Common myeloid progenitor, CD34-positive (primary cell): ENCODE measurements around the gene ADCY9.
"Not testable (repeated sequence)": the region's sequence is repeated elsewhere in the genome, so short reads cannot be mapped to it uniquely, and the experiment has no call there.

Experiments used
- CTCF ChIA-PET: fragments of 350-600 bp; sonication (Branson Sonifier 250); formaldehyde crosslinking; loops from one replicate; lab custom pipeline; 2021; ENCODE audit warnings: antibody characterized with exemption; lab: Charles Lee
- POLR2A ChIA-PET: fragments of 350-600 bp; sonication (Branson Sonifier 250); formaldehyde crosslinking; loops from one replicate; lab custom pipeline; 2021; ENCODE audit warnings: antibody characterized with exemption; lab: Charles Lee
- DNase-seq, 3 donors: peaks; one replicate each; pipeline versions ENCODE4 v3.0.0 to v3.0.0-alpha.2; 2013
- H3K27ac ChIP-seq, 2 experiments: 1 replicate in 1 of 2; 2 replicates in 1 of 2; pipeline ENCODE4 v1.7.0; 2013; ENCODE audit warnings: inconsistent platforms in 2 of 2, low read length in 2 of 2, mild to moderate bottlenecking in 2 of 2, low read depth in 1 of 2, moderate library complexity in 1 of 2; ENCODE audit not compliant: severe bottlenecking in 2 of 2, insufficient read depth in 1 of 2, poor library complexity in 1 of 2
- H3K27me3 ChIP-seq, 5 experiments: replicated peaks in 2 of 5; 1 replicate in 3 of 5; 2 replicates in 2 of 5; pipeline versions ENCODE4 v1.6.1 to v1.7.0; 2013; ENCODE audit warnings: low read length in 4 of 5, mild to moderate bottlenecking in 2 of 5, moderate library complexity in 2 of 5, inconsistent platforms in 1 of 5; ENCODE audit not compliant: insufficient read depth in 5 of 5, control insufficient read depth in 4 of 5
- H3K36me3 ChIP-seq, 4 experiments: 1 replicate in 2 of 4; 2 replicates in 2 of 4; pipeline versions ENCODE4 v1.6.1 to v1.7.0; 2013; ENCODE audit warnings: low read length in 3 of 4, control low read depth in 1 of 4, mild to moderate bottlenecking in 1 of 4; ENCODE audit not compliant: control insufficient read depth in 4 of 4, insufficient read depth in 4 of 4
- H3K4me1 ChIP-seq, 4 experiments: 1 replicate in 3 of 4; 2 replicates in 1 of 4; pipeline versions ENCODE4 v1.6.1 to v1.7.1; 2013; ENCODE audit warnings: low read length in 3 of 4, mild to moderate bottlenecking in 3 of 4, control low read depth in 1 of 4, inconsistent platforms in 1 of 4, moderate library complexity in 1 of 4; ENCODE audit not compliant: control insufficient read depth in 4 of 4, insufficient read depth in 4 of 4; ENCODE audit errors: control extremely low read depth in 1 of 4
- H3K4me3 ChIP-seq, 7 experiments: 1 replicate in 4 of 7; 2 replicates in 3 of 7; pipeline versions ENCODE4 v1.5.1 to v1.7.0; 2013; ENCODE audit warnings: mild to moderate bottlenecking in 7 of 7, low read length in 6 of 7, moderate library complexity in 6 of 7, inconsistent platforms in 2 of 7, low read depth in 2 of 7, control low read depth in 1 of 7; ENCODE audit not compliant: insufficient read depth in 4 of 7, control insufficient read depth in 1 of 7; ENCODE audit errors: extremely low read depth in 1 of 7
- H3K9me3 ChIP-seq, 5 experiments: 1 replicate in 4 of 5; 2 replicates in 1 of 5; pipeline versions ENCODE4 v1.6.1 to v1.7.1; 2013; ENCODE audit warnings: low read length in 4 of 5, mild to moderate bottlenecking in 2 of 5, inconsistent platforms in 1 of 5, low read depth in 1 of 5, moderate library complexity in 1 of 5; ENCODE audit not compliant: control insufficient read depth in 4 of 5, insufficient read depth in 2 of 5; ENCODE audit errors: control extremely low read depth in 1 of 5
- WGBS: methylation state at CpG from one replicate; pipeline ENCODE4 v1.1.5; 2013; ENCODE audit not compliant: insufficient coverage; 5-methylcytosine and 5-hydroxymethylcytosine counted together

Gene ADCY9

GRCh38 chr16:3927147-3927546 is 189.1 kb downstream of the ADCY9 start:
- DNase-seq, H3K9me3 ChIP-seq, H3K4me3 ChIP-seq, H3K36me3 ChIP-seq, H3K4me1 ChIP-seq, H3K27me3 ChIP-seq, POLR2A ChIA-PET, H3K27ac ChIP-seq, CTCF ChIA-PET: not testable (repeated sequence)
- WGBS: no CpG with 5 or more reads among the region's 2 CpGs

GRCh38 chr16:3924763-3925162 is 191.5 kb downstream of the ADCY9 start:
- Histone ChIP-seq H3K27ac (no peak overlapping the region), H3K4me3 (no peak overlapping the region), H3K27me3 (peaks cover 0 to 11% (median 3%) of the 10 kb centered on the region in 5 experiments), H3K9me3 (peaks cover under 1 to 4% (median 4%) of the 10 kb centered on the region in 5 experiments), H3K36me3 (no peaks in the 10 kb centered on the region), H3K4me1 (no peaks in the 10 kb centered on the region)
- CTCF ChIA-PET: interaction anchor here (0.6 to 1.1 kb wide), 2 partner anchors 14 to 235 kb away, joined by 3 read pairs; no protein-coding TSS in a partner anchor
- DNase-seq: no peak
- POLR2A ChIA-PET: no interaction called here

DNA sequence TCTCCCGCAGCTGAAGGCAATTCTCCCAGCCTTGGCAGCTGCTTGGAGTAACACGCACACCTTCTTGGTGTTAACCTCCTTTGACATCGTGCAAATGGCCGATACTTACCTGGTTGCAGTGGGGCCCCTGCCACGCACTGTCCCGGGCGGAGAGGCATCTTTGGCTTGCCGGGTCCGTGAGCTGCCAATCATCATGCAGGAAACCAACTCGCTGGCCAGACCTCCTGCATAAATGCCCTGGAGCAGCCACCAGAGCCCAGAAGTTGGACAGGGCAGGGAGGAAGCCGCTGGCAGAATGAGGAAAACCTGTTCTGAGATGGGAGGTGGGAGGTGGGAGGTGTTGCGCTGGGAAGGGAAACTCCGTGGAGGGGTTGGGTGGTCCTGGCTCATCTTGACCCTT is 194.0 kb downstream of the ADCY9 start:
- H3K36me3 ChIP-seq: no peaks in the 10 kb centered on the region
- no peak for DNase-seq
- ChIA-PET CTCF (no interaction called here), POLR2A (no interaction called here)
- no peak overlapping the region for H3K4me3 ChIP-seq
- WGBS: 68% methylated on average over 12 of the region's 13 CpGs
- H3K27ac ChIP-seq: no peak overlapping the region
- peaks cover 0 to 15% (median 6%) of the 10 kb centered on the region in 5 experiments for H3K9me3 ChIP-seq
- H3K27me3 ChIP-seq: peaks cover 0 to 11% (median 3%) of the 10 kb centered on the region in 5 experiments
- H3K4me1 ChIP-seq: no peaks in the 10 kb centered on the region

GRCh38 chr16:3920206-3920605 is 196.0 kb downstream of the ADCY9 start:
- ChIA-PET POLR2A (no interaction called here), CTCF (interaction anchor here (1.4 kb wide), 1 partner anchor 19 kb away, joined by 3 read pairs; no protein-coding TSS in a partner anchor)
- H3K36me3 ChIP-seq: no peaks in the 10 kb centered on the region
- H3K27ac ChIP-seq: no peak overlapping the region
- peaks cover 0 to 21% (median 6%) of the 10 kb centered on the region in 5 experiments for H3K9me3 ChIP-seq
- WGBS: 91% methylated on average over 8 of the region's 8 CpGs
- no peak for DNase-seq
- H3K4me3 ChIP-seq: no peak overlapping the region
- H3K4me1 ChIP-seq: no peaks in the 10 kb centered on the region
- peaks cover 0 to 11% (median 3%) of the 10 kb centered on the region in 5 experiments for H3K27me3 ChIP-seq

GRCh38 chr16:3919413-3919812 is 196.8 kb downstream of the ADCY9 start:
- Histone ChIP-seq H3K9me3 (peaks cover 0 to 21% (median 6%) of the 10 kb centered on the region in 5 experiments), H3K4me3 (no peak overlapping the region), H3K27me3 (peaks cover 0 to 11% (median 3%) of the 10 kb centered on the region in 5 experiments), H3K27ac (no peak overlapping the region), H3K36me3 (no peaks in the 10 kb centered on the region), H3K4me1 (no peaks in the 10 kb centered on the region)
- WGBS: 86% methylated on average over 5 of the region's 6 CpGs
- POLR2A ChIA-PET: interaction anchor here (0.5 kb wide), 2 partner anchors 11 to 17 kb away, joined by 3 read pairs; no protein-coding TSS in a partner anchor
- CTCF ChIA-PET: interaction anchor here (1.4 kb wide), 1 partner anchor 19 kb away, joined by 3 read pairs; no protein-coding TSS in a partner anchor
- DNase-seq: no peak

GRCh38 chr16:3915426-3916260 is 200.6 kb downstream of the ADCY9 start:
- Histone ChIP-seq H3K4me1 (no peaks in the 10 kb centered on the region), H3K27me3 (peaks cover 0 to 3% (median 0%) of the 10 kb centered on the region in 5 experiments), H3K27ac (no peak overlapping the region), H3K4me3 (no peak overlapping the region), H3K9me3 (peaks cover 0 to 21% (median 6%) of the 10 kb centered on the region in 5 experiments), H3K36me3 (no peaks in the 10 kb centered on the region)
- POLR2A ChIA-PET: no interaction called here
- no peak for DNase-seq
- 99% methylated on average over 13 of the region's 17 CpGs for WGBS
- CTCF ChIA-PET: interaction anchor here (1.5 kb wide), 1 partner anchor 14 kb away, joined by 4 read pairs; no protein-coding TSS in a partner anchor

DNA sequence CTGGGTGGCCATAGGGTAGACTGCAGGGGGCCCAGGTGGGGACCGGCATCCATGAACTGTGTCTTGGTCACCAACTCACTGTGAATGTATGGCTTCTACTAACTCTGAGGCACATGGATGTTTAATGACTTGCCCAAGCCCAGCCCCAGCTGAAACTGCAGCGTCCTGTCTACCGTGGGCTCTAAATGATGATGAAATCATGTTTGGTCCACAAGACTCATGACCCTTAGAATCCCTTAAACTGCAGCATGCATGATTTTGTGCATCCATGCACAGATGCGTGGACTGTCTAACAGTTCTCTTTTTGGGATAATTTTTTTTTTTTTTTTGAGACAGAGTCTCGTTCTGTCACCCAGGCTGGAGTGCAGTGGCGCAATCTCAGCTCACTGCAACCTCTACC is 203.3 kb downstream of the ADCY9 start:
- ChIA-PET CTCF (no interaction called here), POLR2A (no interaction called here)
- H3K27me3 ChIP-seq: no peaks in the 10 kb centered on the region
- WGBS: 97% methylated on average over 3 of the region's 6 CpGs
- H3K4me3 ChIP-seq: no peak overlapping the region
- no peak overlapping the region for H3K27ac ChIP-seq
- H3K4me1 ChIP-seq: no peaks in the 10 kb centered on the region
- no peak for DNase-seq
- no peaks in the 10 kb centered on the region for H3K36me3 ChIP-seq
- H3K9me3 ChIP-seq: peaks cover 0 to 10% (median 1%) of the 10 kb centered on the region in 5 experiments
